Trophoblast cell (in vitro differentiated cells and primary cell): Measurements from ENCODE around the gene RPN2.
A peak's percentile ranks its signal among the peaks of the same experiment; 100 is the strongest.

Experiments used
- DNase-seq, 2 donors: peaks; one replicate each; pipeline ENCODE4 v3.0.0-alpha.2; 2016
- H2AFZ ChIP-seq: 2 replicates; pipeline ENCODE4 v1.6.1; 2013; ENCODE audit warnings: low read length, moderate library complexity, mild to moderate bottlenecking; ENCODE audit not compliant: insufficient read depth, poor library complexity
- H2AK5ac ChIP-seq: 2 replicates; pipeline ENCODE4 v1.6.1; 2013; ENCODE audit warnings: mild to moderate bottlenecking, low read length
- H2BK120ac ChIP-seq: 2 replicates; pipeline ENCODE4 v1.6.1; 2013; ENCODE audit warnings: low read length, mild to moderate bottlenecking, moderate library complexity; ENCODE audit not compliant: insufficient read depth, poor library complexity
- H2BK12ac ChIP-seq: 2 replicates; pipeline ENCODE4 v1.6.1; 2013; ENCODE audit warnings: mild to moderate bottlenecking, low read length, moderate library complexity
- H2BK5ac ChIP-seq: 2 replicates; pipeline ENCODE4 v1.6.1; 2013; ENCODE audit warnings: low read length, low read depth, moderate library complexity, mild to moderate bottlenecking; ENCODE audit not compliant: poor library complexity
- H3K14ac ChIP-seq: 2 replicates; pipeline ENCODE4 v1.6.1; 2013; ENCODE audit warnings: mild to moderate bottlenecking, low read length
- H3K18ac ChIP-seq: 2 replicates; pipeline ENCODE4 v1.6.1; 2013; ENCODE audit warnings: mild to moderate bottlenecking, low read length
- H3K23ac ChIP-seq: 2 replicates; pipeline ENCODE4 v1.6.1; 2013; ENCODE audit warnings: low read length
- H3K27ac ChIP-seq: 2 replicates; pipeline ENCODE4 v1.5.1; 2013; ENCODE audit warnings: low read depth, mild to moderate bottlenecking, inconsistent platforms, low read length, moderate library complexity
- H3K27me3 ChIP-seq: 2 replicates; pipeline ENCODE4 v1.6.1; 2013; ENCODE audit warnings: inconsistent platforms, mild to moderate bottlenecking, low read length, moderate library complexity; ENCODE audit not compliant: insufficient read depth
- H3K36me3 ChIP-seq, 2 experiments: 1 replicate in 1 of 2; 2 replicates in 1 of 2; pipeline ENCODE4 v1.6.1; 2013; ENCODE audit warnings: low read length in 2 of 2, mild to moderate bottlenecking in 2 of 2, moderate library complexity in 1 of 2; ENCODE audit not compliant: insufficient read depth in 2 of 2, control insufficient read depth in 1 of 2
- H3K4ac ChIP-seq: 2 replicates; pipeline ENCODE4 v1.6.1; 2013; ENCODE audit warnings: low read depth, mild to moderate bottlenecking, low read length, moderate library complexity
- H3K4me1 ChIP-seq, 2 experiments: 1 replicate in 1 of 2; 2 replicates in 1 of 2; pipeline ENCODE4 v1.6.1; 2013; ENCODE audit warnings: low read length in 2 of 2, mild to moderate bottlenecking in 2 of 2, moderate library complexity in 1 of 2; ENCODE audit not compliant: insufficient read depth in 2 of 2, control insufficient read depth in 1 of 2
- H3K4me2 ChIP-seq: 2 replicates; pipeline ENCODE4 v1.6.1; 2013; ENCODE audit warnings: inconsistent platforms, mild to moderate bottlenecking, low read length, moderate library complexity
- H3K4me3 ChIP-seq: 2 replicates; pipeline ENCODE4 v1.5.1; 2013; ENCODE audit warnings: mild to moderate bottlenecking, low read depth, low read length, inconsistent platforms
- H3K79me1 ChIP-seq: one replicate; pipeline ENCODE4 v1.6.1; 2013; ENCODE audit warnings: low read length
- H3K79me2 ChIP-seq: 2 replicates; pipeline ENCODE4 v1.6.1; 2013; ENCODE audit warnings: low read length, mild to moderate bottlenecking; ENCODE audit not compliant: control insufficient read depth, insufficient read depth, poor library complexity
- H3K9ac ChIP-seq: 2 replicates; pipeline ENCODE4 v1.6.1; 2013; ENCODE audit warnings: mild to moderate bottlenecking, low read length
- H3K9me3 ChIP-seq: 2 replicates; pipeline ENCODE4 v1.6.1; 2013; ENCODE audit warnings: low read depth, mild to moderate bottlenecking, control low read depth, inconsistent platforms, low read length; ENCODE audit not compliant: insufficient read depth
- H4K12ac ChIP-seq: 2 replicates; pipeline ENCODE4 v1.6.1; 2013; ENCODE audit warnings: low read depth, mild to moderate bottlenecking, low read length, moderate library complexity
- H4K8ac ChIP-seq: 2 replicates; pipeline ENCODE4 v1.6.1; 2013; ENCODE audit warnings: low read depth, mild to moderate bottlenecking, low read length, moderate library complexity
- H4K91ac ChIP-seq: one replicate; pipeline ENCODE4 v1.6.1; 2013; ENCODE audit warnings: low read depth, mild to moderate bottlenecking, low read length, moderate library complexity
- WGBS: extraction: QIAGEN DNeasy Blood & Tissue Kit; methylation state at CpG from one replicate; pipeline ENCODE4 v1.1.7; 2013; ENCODE audit warnings: missing lambda C conversion rate; ENCODE audit not compliant: insufficient read length, insufficient coverage; ENCODE audit errors: extremely low coverage; 5-methylcytosine and 5-hydroxymethylcytosine counted together

The RPN2 gene

DNA sequence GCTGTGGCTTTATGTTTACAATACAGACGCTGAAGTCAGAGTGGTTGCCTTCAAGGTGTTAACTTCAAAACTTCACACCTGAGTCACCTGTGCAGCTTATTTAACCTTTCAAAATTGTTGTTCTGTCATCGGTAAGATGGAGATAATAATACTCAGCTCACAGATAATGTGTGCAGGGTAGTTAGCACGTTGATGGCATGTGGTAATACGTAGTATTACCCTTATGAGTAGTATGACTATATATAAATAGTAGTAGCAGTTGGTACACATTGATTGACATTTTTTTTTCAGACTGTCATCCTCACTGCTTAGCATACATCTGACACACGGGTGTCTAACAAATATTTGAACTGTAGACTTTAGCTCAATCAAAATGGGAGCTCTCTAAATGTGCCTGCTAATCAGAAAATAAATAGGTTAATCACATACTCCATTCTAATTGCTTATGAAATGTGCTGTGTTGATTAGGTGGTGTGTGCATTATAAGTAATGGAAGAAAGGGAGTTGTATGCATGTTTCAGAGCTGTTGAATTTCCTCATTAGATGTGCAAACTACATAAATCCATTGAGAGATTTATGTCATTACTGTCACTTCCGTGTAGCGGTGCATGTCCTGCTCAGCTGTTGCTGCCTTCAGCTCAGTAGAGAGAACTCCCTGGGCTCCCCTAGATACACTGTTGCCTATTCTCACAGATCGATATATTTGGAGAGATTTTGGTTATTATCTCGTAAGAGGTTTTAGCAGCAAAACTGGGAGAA is 11.4 kb downstream of the RPN2 start:
- Histone ChIP-seq H3K79me1 (no peaks in the 10 kb centered on the region), H3K4me3 (no peak overlapping the region), H2BK5ac (no peak overlapping the region), H3K9me3 (no peaks in the 10 kb centered on the region), H4K12ac (no peak overlapping the region), H3K23ac (no peak overlapping the region), H3K14ac (no peak overlapping the region), H4K91ac (no peak overlapping the region), H2AFZ (no peak overlapping the region), H3K27ac (no peak overlapping the region), H4K8ac (no peak overlapping the region), H3K4ac (no peak overlapping the region), H3K79me2 (no peaks in the 10 kb centered on the region), H3K9ac (no peak overlapping the region), H3K36me3 (peaks cover 24 to 33% of the 10 kb centered on the region in 2 experiments), H3K18ac (no peak overlapping the region), H2AK5ac (no peak overlapping the region), H2BK12ac (no peak overlapping the region), H3K4me1 (peaks cover 5 to 6% of the 10 kb centered on the region in 2 experiments), H3K4me2 (no peak overlapping the region), H3K27me3 (no peaks in the 10 kb centered on the region), H2BK120ac (no peak overlapping the region)
- no CpG with 5 or more reads among the region's 9 CpGs for WGBS
- no peak for DNase-seq

DNA sequence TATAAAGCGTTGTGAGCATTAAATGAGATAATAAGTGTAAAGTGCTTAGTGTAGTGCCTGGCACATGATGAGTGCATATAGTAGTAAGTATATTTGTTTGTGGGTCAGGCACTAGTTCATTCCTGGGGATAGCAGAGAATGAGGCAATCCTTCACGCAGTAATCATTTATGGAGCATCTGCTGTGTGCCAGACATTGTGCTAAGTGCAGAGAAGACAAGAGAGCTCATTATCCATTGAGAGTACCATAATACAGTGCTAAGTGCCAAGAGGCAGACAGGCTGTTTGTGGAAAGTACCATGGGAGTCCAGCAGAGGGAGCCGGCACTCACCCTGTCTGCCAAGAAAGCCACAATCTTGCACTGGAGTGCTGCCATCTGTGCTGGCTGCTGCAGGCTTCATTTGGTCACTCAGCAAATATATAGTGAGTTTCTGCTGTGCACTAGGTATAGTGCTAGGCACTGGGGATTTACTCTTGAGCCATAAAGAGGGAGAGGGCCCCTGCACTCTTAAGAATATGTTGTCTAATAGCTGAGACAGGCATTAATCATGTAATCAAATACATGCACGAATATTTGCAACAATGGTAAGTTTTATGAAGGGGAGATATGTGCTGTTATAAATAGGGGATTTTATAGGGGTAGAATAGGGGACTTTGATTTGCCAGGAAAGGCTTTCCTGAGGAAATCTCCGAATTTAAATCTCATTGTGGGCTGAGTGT is 13.2 kb downstream of the RPN2 start:
- peaks cover 28 to 37% of the 10 kb centered on the region in 2 experiments for H3K36me3 ChIP-seq
- H3K14ac ChIP-seq: no peak overlapping the region
- WGBS: no CpG with 5 or more reads among the region's 5 CpGs

GRCh38 chr20:37193226-37193625 is 14.1 kb downstream of the RPN2 start:
- Histone ChIP-seq H4K12ac (no peak overlapping the region), H2BK12ac (no peak overlapping the region), H3K27ac (no peak overlapping the region), H3K9me3 (no peaks in the 10 kb centered on the region), H3K4me1 (peaks cover 5 to 6% of the 10 kb centered on the region in 2 experiments), H3K27me3 (no peaks in the 10 kb centered on the region), H2AK5ac (no peak overlapping the region), H3K79me1 (no peaks in the 10 kb centered on the region), H3K4me3 (no peak overlapping the region), H3K18ac (no peak overlapping the region), H3K36me3 (peaks cover 25 to 39% of the 10 kb centered on the region in 2 experiments), H3K4me2 (no peak overlapping the region), H3K4ac (peak overlapping the region; percentile 36), H3K23ac (peak overlapping the region; percentile 25), H2AFZ (no peak overlapping the region), H2BK120ac (no peak overlapping the region), H4K8ac (no peak overlapping the region), H3K9ac (no peak overlapping the region), H3K14ac (no peak overlapping the region), H4K91ac (no peak overlapping the region), H2BK5ac (no peak overlapping the region), H3K79me2 (peaks cover 4% of the 10 kb centered on the region)
- DNase-seq: no peak
- WGBS: no CpG with 5 or more reads among the region's 3 CpGs

More for the DNA sequence above, 13.2 kb downstream of the RPN2 start:
- Histone ChIP-seq H3K79me2 (peaks cover 4% of the 10 kb centered on the region), H3K79me1 (no peaks in the 10 kb centered on the region), H2AFZ (no peak overlapping the region), H3K4me3 (no peak overlapping the region), H4K8ac (no peak overlapping the region), H3K9me3 (no peaks in the 10 kb centered on the region), H3K4ac (no peak overlapping the region), H4K91ac (no peak overlapping the region), H3K23ac (no peak overlapping the region), H3K27ac (no peak overlapping the region), H3K9ac (no peak overlapping the region), H2AK5ac (no peak overlapping the region), H3K4me1 (peaks cover 5 to 6% of the 10 kb centered on the region in 2 experiments), H2BK12ac (no peak overlapping the region), H2BK120ac (no peak overlapping the region), H3K18ac (no peak overlapping the region), H3K27me3 (no peaks in the 10 kb centered on the region), H4K12ac (no peak overlapping the region), H2BK5ac (no peak overlapping the region), H3K4me2 (no peak overlapping the region)
- DNase-seq: peak; percentile 71 to 82

- no peak overlapping the region for H2BK120ac ChIP-seq
- no CpG with 5 or more reads among the region's 8 CpGs for WGBS
- no peak overlapping the region for H2BK5ac ChIP-seq
- no peak overlapping the region for H2BK12ac ChIP-seq
- no peak for DNase-seq
- H3K4ac ChIP-seq: peak overlapping the region; percentile 36
- H3K36me3 ChIP-seq: peaks cover 21 to 39% of the 10 kb centered on the region in 2 experiments
- no peak overlapping the region for H3K4me2 ChIP-seq
- H3K14ac ChIP-seq: no peak overlapping the region
- H2AK5ac ChIP-seq: no peak overlapping the region
- H3K18ac ChIP-seq: no peak overlapping the region
- H3K9me3 ChIP-seq: no peaks in the 10 kb centered on the region
- no peak overlapping the region for H3K9ac ChIP-seq
- H3K4me3 ChIP-seq: no peak overlapping the region
- H4K12ac ChIP-seq: no peak overlapping the region
- no peak overlapping the region for H4K8ac ChIP-seq
- peaks cover 5 to 6% of the 10 kb centered on the region in 2 experiments for H3K4me1 ChIP-seq
- peaks cover 4% of the 10 kb centered on the region for H3K79me2 ChIP-seq
- no peak overlapping the region for H2AFZ ChIP-seq
- no peaks in the 10 kb centered on the region for H3K79me1 ChIP-seq
- no peak overlapping the region for H3K23ac ChIP-seq
- no peak overlapping the region for H3K27ac ChIP-seq
- no peak overlapping the region for H4K91ac ChIP-seq
- H3K27me3 ChIP-seq: no peaks in the 10 kb centered on the region
These were observed 14.7 kb downstream of the RPN2 start for GRCh38 chr20:37193821-37194220.
